K562 (cell line): Measurements from ENCODE around the gene LOXL4. TPM values are rescaled to one million over a fixed set of nuclear protein-coding genes. Genes with fewer than 3 reads are reported as not detected.

Source experiments
- ATAC-seq: fragments of 200-7000 bp; cut with Tn5 transposase; 3 replicates; pipeline ENCODE4 v1.9.1; 2020; ENCODE audit warnings: moderate library complexity
- BruUV-seq: library from RNA; stranded (reverse); fragments of 400-500 nt; replicated peaks from 2 replicates; lab custom pipeline; 2021; lab: Mats Ljungman, UMichigan
- CTCF ChIA-PET: fragments of 300-600 bp; formaldehyde crosslinking; extraction: SDS; loops from one replicate; lab custom pipeline; 2021; ENCODE audit warnings: low intra/inter-chr PET ratio; lab: Yijun Ruan, JAX
- POLR2A ChIA-PET: fragments of 300-600, 350-650 bp; sonication (Branson Sonifier 250); formaldehyde crosslinking; extraction: SDS; loops from one replicate; lab custom pipeline; 2021; ENCODE audit warnings: antibody characterized with exemption, inconsistent platforms; lab: Yijun Ruan, JAX
- DNase-seq, 4 experiments: peaks; one replicate each; pipeline versions ENCODE4 v3.0.0 to v3.0.0-alpha.2; 2011 to 2018; ENCODE audit warnings: low spot score in 3 of 4, mixed read lengths in 3 of 4; ENCODE audit errors: extremely low read depth in 1 of 4
- FAIRE-seq: peaks from 2 replicates; lab custom pipeline; 2011; peaks lifted over from hg19 to GRCh38; lab: Jason Lieb, UNC
- H2AFZ ChIP-seq: 2 replicates; pipeline ENCODE4 v1.6.0; 2011; ENCODE audit warnings: low read depth, low read length, control low read depth, inconsistent platforms
- H3K27ac ChIP-seq: fragments of 200-600 bp; 3 replicates; pipeline ENCODE4 v1.8.0; 2011; ENCODE audit warnings: low read depth, mild to moderate bottlenecking, control low read depth, inconsistent platforms, low read length, moderate library complexity, mixed read lengths; ENCODE audit errors: extremely low read depth
- H3K27me3 ChIP-seq, 2 experiments: fragments of 300-600 bp in 1 of 2; 2 replicates in 1 of 2; 3 replicates in 1 of 2; pipeline versions ENCODE4 v1.6.0 to v1.8.0; 2011; ENCODE audit warnings: inconsistent platforms in 2 of 2, low read length in 2 of 2, mild to moderate bottlenecking in 1 of 2, mixed read lengths in 1 of 2, moderate library complexity in 1 of 2; ENCODE audit not compliant: control insufficient read depth in 2 of 2, insufficient read depth in 2 of 2
- H3K36me3 ChIP-seq: fragments of 300-600 bp; 3 replicates; pipeline ENCODE4 v1.8.0; 2011; ENCODE audit warnings: mild to moderate bottlenecking, low read length, inconsistent platforms; ENCODE audit not compliant: control insufficient read depth, insufficient read depth
- H3K4me1 ChIP-seq, 2 experiments: fragments of 200-600 bp in 1 of 2; replicated peaks in 1 of 2; 2 replicates in 1 of 2; 3 replicates in 1 of 2; pipeline versions ENCODE4 v1.5.1 to v1.8.0; 2011; ENCODE audit warnings: inconsistent platforms in 2 of 2, low read length in 2 of 2, mild to moderate bottlenecking in 1 of 2, mixed read lengths in 1 of 2, moderate library complexity in 1 of 2; ENCODE audit not compliant: control insufficient read depth in 2 of 2, insufficient read depth in 2 of 2
- H3K4me2 ChIP-seq: 2 replicates; pipeline ENCODE4 v1.6.1; 2011; ENCODE audit warnings: low read length, control low read depth, inconsistent platforms, mixed read lengths; ENCODE audit not compliant: insufficient read depth
- H3K4me3 ChIP-seq: fragments of 200-600 bp; sonication (generic), shearing (Covaris generic); 2 replicates; pipeline ENCODE4 v1.5.1; 2016; ENCODE audit warnings: control low read depth, inconsistent platforms
- H3K79me2 ChIP-seq: fragments of 200-600 bp; 3 replicates; pipeline ENCODE4 v1.8.0; 2011; ENCODE audit warnings: low read length, inconsistent platforms; ENCODE audit not compliant: control insufficient read depth, insufficient read depth
- H3K9ac ChIP-seq, 2 experiments: 2 replicates each; pipeline versions ENCODE4 v1.6.0 to v1.6.1; 2011; ENCODE audit warnings: low read depth in 2 of 2, low read length in 2 of 2, control low read depth in 1 of 2, inconsistent platforms in 1 of 2, mild to moderate bottlenecking in 1 of 2, mixed read lengths in 1 of 2; ENCODE audit not compliant: insufficient read depth in 1 of 2
- H3K9me1 ChIP-seq: one replicate; pipeline ENCODE4 v1.6.0; 2011; ENCODE audit warnings: inconsistent platforms, mild to moderate bottlenecking, low read length, moderate library complexity; ENCODE audit not compliant: control insufficient read depth, insufficient read depth
- H3K9me3 ChIP-seq: replicated peaks from 2 replicates; pipeline ENCODE4 v1.5.1; 2011; ENCODE audit warnings: low read depth, low read length, inconsistent platforms; ENCODE audit not compliant: control insufficient read depth, insufficient read depth
- H4K20me1 ChIP-seq: replicated peaks from 2 replicates; pipeline ENCODE4 v1.6.1; 2011; ENCODE audit warnings: low read length, inconsistent platforms, mixed read lengths; ENCODE audit not compliant: control insufficient read depth, insufficient read depth
- BDP1 ChIP-seq: IDR thresholded peaks from 3 replicates; pipeline ENCODE4 v1.6.1; 2011; ENCODE audit not compliant: insufficient read length, insufficient read depth
- POLR2A ChIP-seq: fragments of 450-650 bp; conservative IDR thresholded peaks from 2 replicates; pipeline ENCODE4 v1.6.1; 2016
- POLR2G ChIP-seq: fragments of 200-400 bp; formaldehyde crosslinking; IDR thresholded peaks from 2 replicates; pipeline ENCODE4 v1.6.1; 2017; ENCODE audit warnings: low read depth, mild to moderate bottlenecking, antibody characterized with exemption, low read length, moderate library complexity
- RBM14 ChIP-seq: fragments of 200-400 bp; formaldehyde crosslinking; IDR thresholded peaks from 2 replicates; pipeline ENCODE4 v1.6.1; 2018; ENCODE audit warnings: low read depth, mild to moderate bottlenecking, low read length, moderate library complexity, borderline replicate concordance; ENCODE audit not compliant: insufficient read depth
- RBM15 ChIP-seq: fragments of 200-400 bp; formaldehyde crosslinking; IDR thresholded peaks from 2 replicates; pipeline ENCODE4 v1.6.1; 2018; ENCODE audit warnings: mild to moderate bottlenecking, low read length, moderate library complexity; ENCODE audit not compliant: insufficient read depth
- SMC3 ChIP-seq: conservative IDR thresholded peaks from 2 replicates; pipeline ENCODE4 v1.6.1; 2011; ENCODE audit warnings: low read depth, low read length, improper control_type of control experiment; ENCODE audit not compliant: insufficient read depth
- TEAD4 ChIP-seq, 2 experiments: sonication (generic) in 1 of 2; formaldehyde crosslinking in 1 of 2; IDR thresholded peaks; 2 replicates each; pipeline versions ENCODE4 v1.6.1 to v1.8.0; 2012 to 2022; ENCODE audit warnings: borderline replicate concordance in 1 of 2, inconsistent platforms in 1 of 2, low read length in 1 of 2, mild to moderate bottlenecking in 1 of 2, missing genetic modification reagents in 1 of 2
- ZNF134 ChIP-seq: fragments of 250-450 bp; sonication (Bioruptor Pico); conservative IDR thresholded peaks from 2 replicates; pipeline ENCODE4 v1.4.0; 2020
- WGBS: fragments of 100-300 bp; shearing (Covaris generic); methylation state at CpG from one replicate; pipeline ENCODE4 v1.1.6; 2016; ENCODE audit warnings: low coverage, mixed read lengths; ENCODE audit not compliant: insufficient coverage; ENCODE audit errors: missing lambda C conversion rate; 5-methylcytosine and 5-hydroxymethylcytosine counted together
- in situ Hi-C: fragments of 300-500 bp; cut with MboI; formaldehyde crosslinking; loops from 4 replicates; pipeline ENCODE4 v1.15.0; 2018; ENCODE audit warnings: inconsistent platforms, mixed read lengths
- intact Hi-C: fragments of 100-400 bp; cut with micrococcal nuclease; formaldehyde crosslinking; loops from 2 replicates; pipeline ENCODE4 v1.14.2; 2022
- polyA plus RNA-seq, 8 experiments: library from polyadenylated mRNA; depleted of rRNA in 4 of 8; stranded (reverse) in 5 of 8; unstranded in 3 of 8; fragments of >200 nt; fragmentation: Nextera tagmentation in 2 of 8; fragmentation: Illumina TruSeq in 1 of 8; extraction: Ambion mirVana in 2 of 8; extraction: Trizol in 1 of 8; gene quantifications; 2 replicates each; pipeline versions ENCODE4 v1.2.1 to v1.2.3, GENCODE V29; 2011 to 2014; ENCODE audit warnings: inconsistent platforms in 1 of 8, missing spikeins in 1 of 8
- total RNA-seq, 7 experiments: library from RNA; depleted of rRNA in 6 of 7; stranded (reverse); fragments of >200 nt in 6 of 7; fragmentation: Illumina TruSeq in 2 of 7; extraction: Trizol in 2 of 7; gene quantifications; 2 replicates each; pipeline versions ENCODE4 v1.2.1 to v1.2.3, GENCODE V29; 2011 to 2021; ENCODE audit warnings: low replicate concordance in 1 of 7

Gene LOXL4
- total and polyA plus RNA-seq, 9 of the 15 experiments (the other 6 are each of a cell fraction or from before 2014, with no cell fraction given) = 0.03 to 0.35 (median 0.05) TPM; not detected in 3

GRCh38 chr10:98258683-98259454 lies 9.1 kb downstream of the LOXL4 start:
- TF ChIP-seq RBM14 (no peak), POLR2G (0 out of 2 replicates have a peak, but pooled peaks have one; percentile 21), POLR2A (no peak), TEAD4 (IDR thresholded peaks at IDR 0.05; ENCODE audit: low read length) (no peak), TEAD4 (CRISPR knock-in tag; IDR thresholded peaks at IDR 0.05; ENCODE audit: borderline replicate concordance) (no peak), ZNF134 (CRISPR knock-in tag) (no peak)
- ChIA-PET CTCF (no interaction called here), POLR2A (interaction anchor here (0.6 to 0.8 kb wide), 2 partner anchors 12 to 20 kb away, joined by 4 read pairs; no protein-coding TSS in a partner anchor)
- BruUV-seq = no TSS peak
- Histone ChIP-seq H3K9me1 (no peaks in the 10 kb centered on the region), H3K9ac (no peak overlapping the region), H3K36me3 (no peaks in the 10 kb centered on the region), H3K27ac (no peak overlapping the region), H3K9me3 (no peaks in the 10 kb centered on the region), H3K4me2 (no peak overlapping the region), H3K4me1 (peaks cover 13 to 18% of the 10 kb centered on the region in 2 experiments), H3K4me3 (no peak overlapping the region), H2AFZ (no peak overlapping the region), H3K27me3 (no peaks in the 10 kb centered on the region), H3K79me2 (no peaks in the 10 kb centered on the region), H4K20me1 (no peaks in the 10 kb centered on the region)
- peak; percentile 47 for ATAC-seq
- in situ Hi-C loops (no loop called here), intact Hi-C loops (no loop called here)
- 78% methylated on average over 10 of the region's 13 CpGs for WGBS
- DNase-seq = no peak
- no peak for FAIRE-seq

GRCh38 chr10:98257961-98258360 lies 10.0 kb downstream of the LOXL4 start:
- no peak overlapping the region for H2AFZ ChIP-seq
- no TSS peak for BruUV-seq
- no peak for ATAC-seq

More at GRCh38 chr10:98257961-98258360, 10.0 kb downstream of the LOXL4 start:
- TF ChIP-seq RBM15 (no peak), BDP1 (no peak), SMC3 (no peak)
- WGBS = 81% methylated on average over 10 of the region's 16 CpGs
- in situ Hi-C loops = no loop called here
- POLR2A ChIA-PET = no interaction called here
- H3K4me2 ChIP-seq = no peak overlapping the region
- FAIRE-seq (no peak), DNase-seq (no peak)
- H3K9ac ChIP-seq = no peak overlapping the region
- no peak overlapping the region for H3K27ac ChIP-seq
- intact Hi-C loops = no loop called here
- no peaks in the 10 kb centered on the region for H4K20me1 ChIP-seq
- H3K27me3 ChIP-seq = no peaks in the 10 kb centered on the region
- H3K79me2 ChIP-seq = no peaks in the 10 kb centered on the region
- H3K36me3 ChIP-seq = no peaks in the 10 kb centered on the region
- H3K4me1 ChIP-seq = peaks cover 13 to 18% of the 10 kb centered on the region in 2 experiments
- no peak overlapping the region for H3K4me3 ChIP-seq
- CTCF ChIA-PET = no interaction called here
- no peaks in the 10 kb centered on the region for H3K9me3 ChIP-seq
- H3K9me1 ChIP-seq = no peaks in the 10 kb centered on the region
